Skin epidermis (tissue), 12 donors: ENCODE data around the gene UBE3A.
"Not testable (repeated sequence)": the region's sequence is repeated elsewhere in the genome, so short reads cannot be mapped to it uniquely, and the experiment has no call there.

Experiments
- H3K27ac ChIP-seq, 21 experiments: fragments of 200-600 bp; sonication (generic) in 11 of 21; one replicate each; pipeline ENCODE4 v1.5.0; 2020; ENCODE audit warnings: mild to moderate bottlenecking in 3 of 21, inconsistent platforms in 2 of 21, moderate library complexity in 2 of 21
- H3K4me3 ChIP-seq, 7 experiments: fragments of 200-600 bp; sonication (generic) in 2 of 7; one replicate each; pipeline ENCODE4 v1.5.0; 2020; ENCODE audit warnings: inconsistent platforms in 2 of 7, mild to moderate bottlenecking in 2 of 7, moderate library complexity in 1 of 7

UBE3A gene

GRCh38 chr15:25438601-25439368 lies at the start of gene UBE3A:
Gene UBE3A, minus strand, starts transcription at chr15:25439024. Its CDS starts 29,917 bp downstream, at chr15:25409107.
- peak within 1 kb of the TSS; percentile 82 to 100 (median 94) for H3K4me3 ChIP-seq

GRCh38 chr15:25487226-25487884 lies 48.5 kb upstream of the UBE3A start:
- H3K27ac ChIP-seq: no peak overlapping the region
- no peak overlapping the region for H3K4me3 ChIP-seq

More at GRCh38 chr15:25438601-25439368, at the start of gene UBE3A:
- peak within 1 kb of the TSS; percentile 92 to 100 (median 98) for H3K27ac ChIP-seq

- H3K4me3 ChIP-seq: no peak overlapping the region
- H3K27ac ChIP-seq: no peak overlapping the region
Observed at GRCh38 chr15:25486051-25486450, 47.2 kb upstream of the UBE3A start.

- peak overlapping the region in 2 of 21 experiments; percentile 31 to 34 for H3K27ac ChIP-seq
- no peak overlapping the region for H3K4me3 ChIP-seq
Observed at GRCh38 chr15:25481208-25481859, 42.5 kb upstream of the UBE3A start.

GRCh38 chr15:25478313-25478712 lies 39.5 kb upstream of the UBE3A start:
- no peak overlapping the region for H3K27ac ChIP-seq
- no peak overlapping the region for H3K4me3 ChIP-seq

GRCh38 chr15:25477816-25478215 lies 39.0 kb upstream of the UBE3A start:
- Histone ChIP-seq H3K4me3 (no peak overlapping the region), H3K27ac (no peak overlapping the region)

- H3K27ac ChIP-seq: no peak overlapping the region
- H3K4me3 ChIP-seq: no peak overlapping the region
Observed at GRCh38 chr15:25474251-25474650, 35.4 kb upstream of the UBE3A start.

- no peak overlapping the region for H3K27ac ChIP-seq
- H3K4me3 ChIP-seq: no peak overlapping the region
Observed at GRCh38 chr15:25470230-25470629, 31.4 kb upstream of the UBE3A start.

GRCh38 chr15:25469377-25469776 lies 30.6 kb upstream of the UBE3A start:
- Histone ChIP-seq H3K27ac (no peak overlapping the region), H3K4me3 (no peak overlapping the region)

GRCh38 chr15:25468611-25469010 lies 29.8 kb upstream of the UBE3A start:
- no peak overlapping the region for H3K4me3 ChIP-seq
- H3K27ac ChIP-seq: peak overlapping the region in 1 of 21 experiments; percentile 13

GRCh38 chr15:25465835-25466234 lies 27.0 kb upstream of the UBE3A start:
- Histone ChIP-seq H3K4me3 (no peak overlapping the region), H3K27ac (no peak overlapping the region)

- H3K4me3 ChIP-seq: no peak overlapping the region
- no peak overlapping the region for H3K27ac ChIP-seq
Observed at GRCh38 chr15:25464784-25465183, 26.0 kb upstream of the UBE3A start.

GRCh38 chr15:25464383-25464782 lies 25.6 kb upstream of the UBE3A start:
- Histone ChIP-seq H3K4me3 (no peak overlapping the region), H3K27ac (no peak overlapping the region)

- no peak overlapping the region for H3K27ac ChIP-seq
- H3K4me3 ChIP-seq: no peak overlapping the region
Observed at GRCh38 chr15:25456196-25456595, 17.4 kb upstream of the UBE3A start.

- H3K27ac ChIP-seq: no peak overlapping the region
- no peak overlapping the region for H3K4me3 ChIP-seq
Observed at GRCh38 chr15:25455226-25455625, 16.4 kb upstream of the UBE3A start.

- no peak overlapping the region for H3K4me3 ChIP-seq
Observed at GRCh38 chr15:25454771-25455170, 15.9 kb upstream of the UBE3A start.

GRCh38 chr15:25453246-25453645 lies 14.4 kb upstream of the UBE3A start:
- H3K4me3 ChIP-seq, H3K27ac ChIP-seq: not testable (repeated sequence)

More at GRCh38 chr15:25454771-25455170, 15.9 kb upstream of the UBE3A start:
- no peak overlapping the region for H3K27ac ChIP-seq

GRCh38 chr15:25451501-25451900 lies 12.7 kb upstream of the UBE3A start:
- no peak overlapping the region for H3K4me3 ChIP-seq
- no peak overlapping the region for H3K27ac ChIP-seq

GRCh38 chr15:25450163-25450562 lies 11.3 kb upstream of the UBE3A start:
- H3K27ac ChIP-seq: no peak overlapping the region
- no peak overlapping the region for H3K4me3 ChIP-seq

- H3K4me3 ChIP-seq: no peak overlapping the region
- H3K27ac ChIP-seq: no peak overlapping the region
Observed at GRCh38 chr15:25446076-25446475, 7.3 kb upstream of the UBE3A start.

- no peak overlapping the region for H3K27ac ChIP-seq
- no peak overlapping the region for H3K4me3 ChIP-seq
Observed at GRCh38 chr15:25445412-25445811, 6.6 kb upstream of the UBE3A start.
